GM21717 (cell line): ENCODE measurements around the gene HMGCS1.
A peak's percentile ranks its signal among the peaks of the same experiment; 100 is the strongest.
"Not testable (repeated sequence)": the region's sequence is repeated elsewhere in the genome, so short reads cannot be mapped to it uniquely, and the experiment has no call there.

ENCODE experiments used
- ATAC-seq: cut with Tn5 transposase; IDR thresholded peaks from one replicate; pipeline ENCODE4 v1.9.1; 2021; ENCODE audit warnings: mild to moderate bottlenecking, moderate library complexity; ENCODE audit not compliant: unreplicated experiment

The HMGCS1 gene

DNA sequence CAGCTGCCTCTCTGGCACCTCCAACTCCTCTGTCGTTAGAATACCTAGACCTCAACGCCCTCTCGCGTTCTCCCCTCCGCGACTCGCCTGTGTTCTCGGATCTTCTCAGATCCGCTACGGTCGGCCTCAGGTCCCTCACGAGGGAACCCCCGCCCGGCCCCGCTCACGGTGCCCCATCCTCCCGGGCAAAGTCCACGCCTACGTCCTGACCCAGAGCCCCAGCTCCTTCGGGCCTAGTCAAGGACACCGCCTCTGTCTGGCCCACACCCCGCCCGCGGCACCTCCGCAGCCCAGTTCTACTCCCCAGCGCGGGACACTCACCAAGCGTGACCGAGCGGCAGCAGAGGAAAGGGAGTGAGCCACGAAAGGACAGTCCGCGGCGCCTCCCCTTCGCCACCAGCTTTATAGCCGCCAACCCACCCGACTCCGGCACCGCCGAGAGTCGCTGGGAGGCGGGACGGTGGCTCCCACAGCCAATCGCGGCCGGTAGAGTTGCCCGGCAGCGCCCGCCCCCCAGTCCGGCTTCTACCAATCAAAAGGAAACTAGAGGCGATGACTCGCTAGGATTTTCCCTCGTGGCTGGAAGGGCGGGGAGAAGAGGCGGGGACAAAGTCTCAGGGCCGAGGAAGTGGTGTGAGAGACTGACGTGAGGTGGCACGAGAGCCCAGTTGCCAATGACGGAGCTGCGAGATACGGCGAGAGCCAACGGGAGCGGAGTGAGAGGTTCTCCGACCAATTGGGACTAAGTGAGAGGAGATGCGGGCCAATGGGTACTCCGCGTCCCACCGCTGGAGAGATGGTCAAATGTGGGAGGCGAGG lies at the start of gene HMGCS1:
Gene HMGCS1 (minus strand): TSS at position 378 of the 819 bp plus-strand sequence. CDS start 14,447 bp downstream, outside the sequence.
- peak; percentile 94 for ATAC-seq

- ATAC-seq, result no peak
Observed at GRCh38 chr5:43358726-43359125, 45.5 kb upstream of the HMGCS1 start.

GRCh38 chr5:43358301-43358700 lies 45.1 kb upstream of the HMGCS1 start:
- no peak for ATAC-seq

DNA sequence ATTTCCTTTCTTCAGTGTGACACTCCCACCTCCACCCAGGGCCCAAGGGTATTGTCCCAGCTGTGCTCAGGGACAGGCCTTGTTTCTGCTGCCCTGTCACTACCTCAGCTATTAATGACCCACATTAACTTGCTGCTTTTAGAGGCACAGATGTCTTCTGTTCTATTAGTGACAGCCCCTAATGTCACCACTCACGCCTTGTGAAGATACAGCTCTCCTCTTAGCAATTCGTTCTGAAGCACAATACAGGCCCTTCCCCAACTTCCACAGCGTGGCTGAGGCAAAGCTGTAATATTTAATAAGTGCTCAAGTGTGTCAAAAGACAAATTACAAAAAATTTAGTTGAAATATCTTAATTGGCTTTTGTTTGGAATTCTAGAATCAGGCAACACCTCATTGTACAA lies 44.7 kb upstream of the HMGCS1 start:
- ATAC-seq, result no peak

DNA sequence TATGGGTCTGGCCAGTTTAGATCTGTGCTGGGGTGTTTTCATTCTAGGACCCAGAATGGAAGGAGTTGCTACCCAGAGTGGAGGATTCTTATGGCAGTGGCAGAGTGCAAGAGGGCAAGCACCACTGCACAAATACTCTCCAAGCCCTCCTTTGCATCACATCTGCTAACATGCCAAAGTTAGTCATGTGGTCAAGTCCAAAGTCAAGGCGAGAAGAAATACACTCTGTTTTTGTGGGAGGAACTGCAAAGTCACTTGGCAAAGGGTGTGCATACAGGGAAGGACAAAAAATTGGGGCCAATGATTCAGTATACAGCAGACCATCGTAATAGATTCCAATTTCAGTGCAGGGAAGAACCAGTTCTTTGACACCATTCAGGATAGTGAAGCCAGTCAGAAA lies 43.9 kb upstream of the HMGCS1 start:
- no peak for ATAC-seq

DNA sequence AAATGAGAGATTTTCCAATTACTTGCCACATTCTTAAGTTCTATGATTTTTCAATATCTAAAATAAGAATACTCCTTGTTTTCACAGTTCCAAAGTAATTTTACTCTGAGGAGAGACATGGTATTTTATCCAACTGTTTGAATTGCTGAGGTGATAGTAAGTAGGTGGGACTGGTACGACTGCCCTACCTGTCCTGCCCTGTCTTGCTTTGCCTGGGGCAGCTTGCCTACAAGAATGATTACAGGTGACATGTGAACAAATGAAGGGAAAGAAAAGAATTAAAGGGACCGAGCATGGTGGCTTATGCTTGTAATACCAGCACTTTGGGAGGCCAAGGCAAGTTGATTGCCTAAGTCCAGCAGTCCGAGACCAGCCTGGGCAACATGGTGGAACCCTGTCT lies 41.6 kb upstream of the HMGCS1 start:
- no peak for ATAC-seq

GRCh38 chr5:43353668-43354067 lies 40.5 kb upstream of the HMGCS1 start:
- ATAC-seq, result no peak

DNA sequence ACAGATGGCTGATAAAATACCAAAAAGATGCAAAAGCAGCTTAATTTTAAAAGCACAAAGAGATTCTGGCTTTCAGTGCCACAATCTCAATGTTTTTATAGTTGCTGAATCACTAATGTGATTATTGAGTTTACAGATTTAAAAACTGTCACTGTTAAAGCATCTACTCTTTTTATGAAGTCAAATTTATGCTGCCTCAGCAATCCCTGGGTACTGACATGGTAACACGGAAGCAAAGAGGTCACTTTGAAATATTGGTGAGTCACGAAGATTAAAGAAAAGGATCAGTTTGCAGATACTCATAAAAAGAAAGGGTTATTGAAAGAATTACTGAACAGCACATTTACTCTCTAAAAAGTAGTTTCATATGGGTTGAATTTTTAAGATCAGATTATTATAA lies 39.7 kb upstream of the HMGCS1 start:
- ATAC-seq, result no peak

- ATAC-seq, result no peak
Observed at GRCh38 chr5:43352131-43352530, 38.9 kb upstream of the HMGCS1 start.

DNA sequence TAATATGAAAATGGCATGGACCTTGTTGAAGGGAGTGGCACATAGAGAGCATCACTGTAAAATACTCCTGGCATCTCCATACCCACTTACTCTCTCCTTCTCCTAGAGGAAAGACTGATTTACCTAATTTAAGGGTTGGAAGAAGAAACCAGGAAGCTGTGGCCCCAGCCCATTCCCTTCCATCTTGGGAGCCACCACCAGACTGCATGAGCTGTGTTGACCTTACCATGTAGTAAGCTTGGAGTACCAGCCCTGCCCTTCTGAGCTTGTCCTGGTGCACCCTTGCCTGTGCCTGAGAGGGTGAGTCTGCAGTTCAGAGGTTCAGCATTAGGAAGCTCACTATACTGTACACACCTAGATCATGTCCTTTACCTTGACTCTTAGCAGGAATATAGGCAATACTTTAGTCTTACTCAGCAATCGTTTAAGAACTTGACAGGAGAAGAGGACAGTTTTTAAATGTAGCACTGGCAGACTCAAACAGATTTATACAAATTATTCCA lies 35.7 kb upstream of the HMGCS1 start:
- ATAC-seq, result no peak

GRCh38 chr5:43348207-43348606 lies 35.0 kb upstream of the HMGCS1 start:
- ATAC-seq, result no peak

DNA sequence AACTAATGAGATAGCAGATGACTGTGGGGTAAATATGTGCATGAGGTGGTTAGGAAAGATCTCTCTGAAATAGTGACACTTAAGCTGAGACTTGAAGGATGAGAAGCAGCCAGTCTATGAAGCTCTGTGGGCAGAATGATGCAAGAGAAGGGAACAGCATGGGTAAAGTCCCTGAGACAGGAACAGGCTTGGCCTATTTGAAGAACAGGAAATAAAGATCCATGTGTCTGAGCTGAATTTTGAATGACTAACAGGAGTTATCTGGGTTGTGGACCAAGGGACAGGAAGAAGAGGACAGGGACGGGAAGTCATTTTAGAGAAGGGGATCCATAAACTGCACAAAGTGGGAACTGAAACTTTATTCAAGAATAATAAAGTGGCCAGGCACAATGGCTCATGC lies 25.6 kb upstream of the HMGCS1 start:
- ATAC-seq, result no peak

GRCh38 chr5:43336159-43336558 lies 22.9 kb upstream of the HMGCS1 start:
- ATAC-seq, result no peak

GRCh38 chr5:43335681-43336080 lies 22.5 kb upstream of the HMGCS1 start:
- no peak for ATAC-seq

GRCh38 chr5:43332401-43332800 lies 19.2 kb upstream of the HMGCS1 start:
- no peak for ATAC-seq

GRCh38 chr5:43325624-43326023 lies 12.4 kb upstream of the HMGCS1 start:
- ATAC-seq, result not testable (repeated sequence)

GRCh38 chr5:43323488-43323887 lies 10.3 kb upstream of the HMGCS1 start:
- not testable (repeated sequence) for ATAC-seq

- no peak for ATAC-seq
Observed at GRCh38 chr5:43320846-43321245, 7.6 kb upstream of the HMGCS1 start.

DNA sequence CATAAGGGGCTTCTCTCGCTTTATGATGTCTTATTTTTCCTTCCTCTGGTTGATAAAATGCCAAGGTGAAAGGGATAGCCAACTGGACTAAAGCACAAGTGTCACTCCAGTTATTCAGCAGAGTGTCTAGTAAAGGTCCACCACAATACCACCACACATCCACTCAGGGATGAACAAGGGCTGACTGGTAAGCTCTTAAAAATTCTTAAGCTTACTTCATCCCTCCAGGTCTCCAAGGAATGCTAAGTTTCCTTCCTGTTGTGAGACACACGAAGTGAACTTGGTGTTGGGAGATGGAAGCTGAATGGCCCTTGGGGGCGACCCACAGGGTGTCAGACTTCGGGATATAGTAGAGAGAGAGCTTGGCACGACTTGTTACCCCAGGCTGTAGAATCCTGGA lies 3.2 kb upstream of the HMGCS1 start:
- ATAC-seq, result no peak

GRCh38 chr5:43315682-43316081 lies 2.5 kb upstream of the HMGCS1 start:
- no peak for ATAC-seq

GRCh38 chr5:43315263-43315662 lies 2.1 kb upstream of the HMGCS1 start:
- no peak for ATAC-seq

DNA sequence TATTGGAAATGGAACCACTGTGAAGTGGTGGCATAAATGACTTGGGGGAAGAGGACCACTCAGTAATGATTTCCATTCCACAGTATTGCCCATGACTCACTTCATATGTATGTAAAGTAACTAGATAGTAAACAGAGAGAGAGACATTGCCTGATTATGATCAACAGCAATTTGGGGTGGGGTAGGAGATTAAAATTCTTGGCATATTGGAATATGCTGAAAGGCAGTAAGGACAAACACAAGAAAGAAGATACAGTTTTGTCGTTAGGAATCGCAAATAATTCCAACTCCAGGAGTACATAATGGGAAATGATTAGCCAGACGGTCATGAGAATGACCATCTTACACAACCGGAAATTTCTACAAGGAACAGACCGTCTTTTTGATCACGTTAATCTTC lies 1.5 kb upstream of the HMGCS1 start:
- no peak for ATAC-seq
